ENCODE data around the gene CDC42BPA.

DNA sequence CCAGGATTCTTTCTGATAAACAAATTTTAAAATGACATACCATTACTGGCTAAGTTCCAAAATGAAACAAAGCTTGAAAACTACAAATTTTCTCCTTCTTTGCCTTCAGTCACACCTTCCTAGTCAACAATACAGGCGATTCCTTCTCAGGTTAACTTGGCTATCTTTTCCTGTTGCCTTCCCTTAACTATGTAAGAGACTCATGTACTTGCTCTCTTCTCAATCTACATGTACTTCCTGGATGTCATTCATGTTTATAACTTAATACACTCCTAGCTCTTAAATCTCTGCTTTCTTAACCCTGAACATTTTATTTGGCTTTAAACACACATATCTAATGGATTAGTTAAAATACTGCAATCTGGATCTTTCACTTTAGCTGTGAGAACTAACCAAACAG lies 281.2 kb downstream of the CDC42BPA start:
- TF ChIP-seq, protein P1, sequence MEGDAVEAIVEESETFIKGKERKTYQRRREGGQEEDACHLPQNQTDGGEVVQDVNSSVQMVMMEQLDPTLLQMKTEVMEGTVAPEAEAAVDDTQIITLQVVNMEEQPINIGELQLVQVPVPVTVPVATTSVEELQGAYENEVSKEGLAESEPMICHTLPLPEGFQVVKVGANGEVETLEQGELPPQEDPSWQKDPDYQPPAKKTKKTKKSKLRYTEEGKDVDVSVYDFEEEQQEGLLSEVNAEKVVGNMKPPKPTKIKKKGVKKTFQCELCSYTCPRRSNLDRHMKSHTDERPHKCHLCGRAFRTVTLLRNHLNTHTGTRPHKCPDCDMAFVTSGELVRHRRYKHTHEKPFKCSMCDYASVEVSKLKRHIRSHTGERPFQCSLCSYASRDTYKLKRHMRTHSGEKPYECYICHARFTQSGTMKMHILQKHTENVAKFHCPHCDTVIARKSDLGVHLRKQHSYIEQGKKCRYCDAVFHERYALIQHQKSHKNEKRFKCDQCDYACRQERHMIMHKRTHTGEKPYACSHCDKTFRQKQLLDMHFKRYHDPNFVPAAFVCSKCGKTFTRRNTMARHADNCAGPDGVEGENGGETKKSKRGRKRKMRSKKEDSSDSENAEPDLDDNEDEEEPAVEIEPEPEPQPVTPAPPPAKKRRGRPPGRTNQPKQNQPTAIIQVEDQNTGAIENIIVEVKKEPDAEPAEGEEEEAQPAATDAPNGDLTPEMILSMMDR (IDR thresholded peaks at IDR 0.05), result no peak
- TF ChIP-seq POLR2A (IDR thresholded peaks at IDR 0.05), result no peak

All from lower leg skin (tissue), 3 donors.